ENCODE results near the gene SORT1.
"Not testable (repeated sequence)": the region's sequence is repeated elsewhere in the genome, so short reads cannot be mapped to it uniquely, and the experiment has no call there.

The SORT1 gene

DNA sequence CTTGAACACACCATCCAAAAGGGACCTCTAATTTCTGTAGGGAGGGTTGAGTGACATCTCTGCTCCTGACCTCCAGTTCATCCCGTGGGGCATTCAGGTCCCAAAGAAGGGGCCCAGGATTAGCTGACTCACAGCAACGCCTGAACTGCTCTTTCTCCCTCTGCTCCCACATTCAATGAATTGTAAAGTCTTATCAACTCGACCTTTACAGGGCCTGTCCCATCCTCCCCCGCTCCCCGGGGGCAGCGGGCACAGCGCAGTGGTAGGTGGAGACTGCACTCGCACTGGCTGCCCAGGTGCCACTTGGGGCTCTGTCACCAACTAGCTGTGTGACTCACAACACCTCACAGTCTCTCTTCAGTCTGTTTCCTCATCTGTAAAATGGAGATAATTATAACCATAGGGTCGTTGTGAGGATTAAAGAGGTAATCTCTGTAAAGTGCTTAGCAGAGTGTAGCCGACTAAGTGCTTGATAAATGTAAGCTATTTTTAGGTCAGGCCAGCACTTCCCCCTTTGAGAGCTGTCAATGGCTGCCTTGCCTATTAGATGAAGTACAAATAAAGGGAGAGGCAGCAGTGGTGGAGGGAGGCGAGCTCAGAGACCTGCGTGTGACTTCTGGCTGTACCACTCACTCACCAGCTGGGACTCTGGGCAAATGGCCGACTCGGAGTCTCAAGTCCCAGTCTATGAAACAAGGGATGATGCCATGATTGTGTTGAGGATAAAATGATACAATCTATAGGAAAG, 90.3 kb downstream of the SORT1 start:
- no peak for DNase-seq (ENCODE audit: low read depth in 1 of 2, low spot score in 1 of 2)
- in situ Hi-C loops (cut with HindIII; ENCODE audit: low pct_unique_long_range_greater_than_20kb, low sequenced_read_pairs) = no loop called here
- TF ChIP-seq JUND (IDR thresholded peaks at IDR 0.05; ENCODE audit: low read depth) = no peak

GRCh38 chr1:109306832-109307273, 90.9 kb downstream of the SORT1 start, which contains the start of gene MYBPHL:
MYBPHL (minus strand) TSS chr1:109307011; CDS start chr1:109306991, 20 bp downstream.
- TF ChIP-seq JUND (IDR thresholded peaks at IDR 0.05; ENCODE audit: low read depth) = no peak
- in situ Hi-C loops (cut with HindIII; ENCODE audit: low pct_unique_long_range_greater_than_20kb, low sequenced_read_pairs) = no loop called here
- no peak for DNase-seq (ENCODE audit: low read depth in 1 of 2, low spot score in 1 of 2)

GRCh38 chr1:109305991-109306390, 91.7 kb downstream of the SORT1 start:
- DNase-seq (ENCODE audit: low read depth in 1 of 2, low spot score in 1 of 2); in situ Hi-C loops (cut with HindIII; ENCODE audit: low pct_unique_long_range_greater_than_20kb, low sequenced_read_pairs): not testable (repeated sequence)

DNA sequence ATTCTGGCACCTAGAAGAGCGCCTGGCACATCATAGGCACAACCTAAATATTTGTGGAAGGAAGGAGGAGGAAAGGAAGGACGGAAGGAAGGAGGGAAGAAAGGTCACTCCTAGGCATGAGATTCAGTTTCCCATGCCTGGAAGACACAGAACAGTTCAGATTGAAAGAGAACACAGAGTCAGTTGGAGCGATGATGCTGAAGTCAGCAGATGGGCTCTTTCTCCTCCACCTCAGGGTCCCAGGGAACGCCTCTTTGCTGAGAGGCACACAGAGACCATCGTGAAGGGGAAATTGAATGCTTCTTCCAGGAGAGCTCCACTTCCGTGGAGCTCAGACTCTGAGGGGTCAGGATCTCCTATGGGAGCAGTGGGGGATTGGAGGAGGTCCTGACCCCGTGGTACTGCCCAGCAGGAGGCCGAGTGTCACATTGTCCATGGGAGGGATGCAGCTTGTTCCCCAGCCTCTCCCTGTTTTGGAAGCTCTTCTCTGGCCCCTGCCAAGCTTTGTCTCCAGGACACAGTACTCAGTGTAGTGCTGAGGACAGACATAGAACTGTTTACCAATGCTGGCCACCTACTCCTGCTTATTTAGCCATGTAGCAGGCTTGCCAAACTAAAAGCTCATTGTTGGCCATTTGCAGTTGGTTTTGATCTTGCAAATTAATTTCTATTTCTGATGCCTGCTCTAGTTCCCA, 93.3 kb downstream of the SORT1 start:
- no peak for DNase-seq (ENCODE audit: low read depth in 1 of 2, low spot score in 1 of 2)
- in situ Hi-C loops (cut with HindIII; ENCODE audit: low pct_unique_long_range_greater_than_20kb, low sequenced_read_pairs) = no loop called here
- no peak for TF ChIP-seq JUND (IDR thresholded peaks at IDR 0.05; ENCODE audit: low read depth)

- no peak for TF ChIP-seq JUND (IDR thresholded peaks at IDR 0.05; ENCODE audit: low read depth)
- in situ Hi-C loops (cut with HindIII; ENCODE audit: low pct_unique_long_range_greater_than_20kb, low sequenced_read_pairs) = no loop called here
- DNase-seq (ENCODE audit: low read depth in 1 of 2, low spot score in 1 of 2) = no peak
Measured at GRCh38 chr1:109301874-109302273, 95.8 kb downstream of the SORT1 start.

GRCh38 chr1:109300650-109301151, 97.0 kb downstream of the SORT1 start:
- no peak for TF ChIP-seq JUND (IDR thresholded peaks at IDR 0.05; ENCODE audit: low read depth)
- DNase-seq (ENCODE audit: low read depth in 1 of 2, low spot score in 1 of 2) = no peak
- in situ Hi-C loops (cut with HindIII; ENCODE audit: low pct_unique_long_range_greater_than_20kb, low sequenced_read_pairs) = no loop called here

GRCh38 chr1:109299558-109300343, 98.0 kb downstream of the SORT1 start:
- no peak for TF ChIP-seq JUND (IDR thresholded peaks at IDR 0.05; ENCODE audit: low read depth)
- in situ Hi-C loops (cut with HindIII; ENCODE audit: low pct_unique_long_range_greater_than_20kb, low sequenced_read_pairs) = no loop called here
- no peak for DNase-seq (ENCODE audit: low read depth in 1 of 2, low spot score in 1 of 2)

DNA sequence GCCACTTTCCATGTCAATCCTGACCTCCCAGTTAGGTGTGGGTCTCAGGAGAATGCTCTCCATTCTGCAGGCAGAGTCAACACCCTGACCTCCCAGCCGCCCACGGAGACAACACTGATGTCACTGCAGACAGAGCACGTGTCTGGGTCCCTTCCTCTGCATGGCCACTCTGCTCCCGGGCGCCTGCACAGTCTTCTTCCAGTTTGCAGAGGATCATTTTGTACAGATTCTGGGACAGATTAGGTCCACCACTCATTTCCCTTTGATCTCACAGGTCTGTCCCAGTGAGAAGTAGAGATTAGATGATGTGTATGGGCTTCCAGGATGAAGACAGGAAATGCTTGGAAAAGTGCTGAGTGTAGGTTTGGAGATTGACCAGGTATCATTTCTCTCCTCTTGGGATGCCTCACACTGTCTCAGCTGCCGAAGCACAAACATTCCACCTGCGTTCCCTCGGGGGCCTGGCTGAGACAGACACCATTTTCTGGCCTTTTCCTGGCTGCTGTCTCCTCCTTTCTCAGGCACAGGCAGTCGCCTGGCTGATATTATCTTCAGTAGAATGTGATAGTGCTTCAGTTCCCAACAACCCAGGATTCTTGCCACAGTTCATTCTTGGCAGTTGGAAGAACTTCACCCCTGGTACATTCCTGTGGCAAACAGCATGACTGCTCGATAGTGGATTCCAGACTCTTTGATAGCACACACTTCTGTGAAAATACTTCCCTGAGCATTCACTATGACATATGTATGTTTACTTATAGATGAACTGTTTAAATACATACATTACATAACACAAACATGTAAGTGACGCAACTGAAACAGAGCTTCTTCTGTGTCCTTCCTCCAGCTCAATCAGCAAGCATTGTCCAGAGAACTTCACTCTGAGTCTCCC, 98.8 kb downstream of the SORT1 start:
- no peak for TF ChIP-seq JUND (IDR thresholded peaks at IDR 0.05; ENCODE audit: low read depth)
- peak in 1 of 2 experiments; percentile 42 for DNase-seq (ENCODE audit: low read depth in 1 of 2, low spot score in 1 of 2)
- in situ Hi-C loops (cut with HindIII; ENCODE audit: low pct_unique_long_range_greater_than_20kb, low sequenced_read_pairs) = no loop called here

- no peak for DNase-seq (ENCODE audit: low read depth in 1 of 2, low spot score in 1 of 2)
- TF ChIP-seq JUND (IDR thresholded peaks at IDR 0.05; ENCODE audit: low read depth) = no peak
- in situ Hi-C loops (cut with HindIII; ENCODE audit: low pct_unique_long_range_greater_than_20kb, low sequenced_read_pairs) = no loop called here
Measured at GRCh38 chr1:109296782-109297181, 100.9 kb downstream of the SORT1 start.

DNA sequence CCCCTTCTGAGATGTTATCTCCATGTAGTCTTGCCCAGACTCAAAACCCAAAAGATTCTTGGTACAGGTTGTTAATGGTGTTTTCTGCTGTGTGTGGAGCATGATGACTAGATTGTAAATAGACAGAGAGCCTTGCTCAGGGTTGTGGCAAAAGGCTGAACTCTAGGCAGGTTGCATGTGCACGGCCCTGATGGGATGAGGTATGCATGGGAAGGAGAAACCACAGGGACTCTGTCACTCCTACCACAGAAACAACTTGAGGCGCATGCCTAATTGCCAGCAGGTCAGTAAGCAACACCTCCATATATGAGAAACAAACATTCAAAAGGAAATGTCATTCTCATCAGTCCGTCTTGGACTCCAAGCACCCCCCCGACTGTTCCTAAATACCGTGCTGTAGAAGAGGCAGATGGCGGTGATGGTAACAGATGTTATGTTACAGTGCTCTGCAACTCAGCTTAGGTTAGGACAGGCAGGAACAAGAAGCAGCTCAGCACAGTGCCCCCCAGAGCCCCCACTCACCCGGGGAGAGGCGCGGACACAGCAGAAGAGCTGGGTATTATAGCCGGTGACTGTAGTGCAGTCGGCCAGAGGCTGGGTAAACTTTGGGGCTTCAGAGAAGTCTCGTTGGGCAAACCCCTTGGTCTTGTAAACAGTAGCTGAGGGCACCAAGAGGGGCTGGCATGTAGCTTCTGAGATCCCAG, 101.9 kb downstream of the SORT1 start:
- TF ChIP-seq JUND (IDR thresholded peaks at IDR 0.05; ENCODE audit: low read depth) = no peak
- in situ Hi-C loops (cut with HindIII; ENCODE audit: low pct_unique_long_range_greater_than_20kb, low sequenced_read_pairs) = no loop called here
- no peak for DNase-seq (ENCODE audit: low read depth in 1 of 2, low spot score in 1 of 2)

GRCh38 chr1:109294481-109294880, 103.2 kb downstream of the SORT1 start:
- no peak for TF ChIP-seq JUND (IDR thresholded peaks at IDR 0.05; ENCODE audit: low read depth)
- in situ Hi-C loops (cut with HindIII; ENCODE audit: low pct_unique_long_range_greater_than_20kb, low sequenced_read_pairs) = no loop called here
- DNase-seq (ENCODE audit: low read depth in 1 of 2, low spot score in 1 of 2) = no peak

Data from T47D (cell line).